NCI-H1105 treated with DMSO at 0.1 percent for 48 hours (cell line): ENCODE results near the gene PLA2G15.
A peak's percentile ranks its signal among the peaks of the same experiment; 100 is the strongest.

Source experiments
- DNase-seq: peaks from one replicate; lab custom pipeline; 2025; lab: John Stamatoyannopoulos, UW

The PLA2G15 gene, protein sequence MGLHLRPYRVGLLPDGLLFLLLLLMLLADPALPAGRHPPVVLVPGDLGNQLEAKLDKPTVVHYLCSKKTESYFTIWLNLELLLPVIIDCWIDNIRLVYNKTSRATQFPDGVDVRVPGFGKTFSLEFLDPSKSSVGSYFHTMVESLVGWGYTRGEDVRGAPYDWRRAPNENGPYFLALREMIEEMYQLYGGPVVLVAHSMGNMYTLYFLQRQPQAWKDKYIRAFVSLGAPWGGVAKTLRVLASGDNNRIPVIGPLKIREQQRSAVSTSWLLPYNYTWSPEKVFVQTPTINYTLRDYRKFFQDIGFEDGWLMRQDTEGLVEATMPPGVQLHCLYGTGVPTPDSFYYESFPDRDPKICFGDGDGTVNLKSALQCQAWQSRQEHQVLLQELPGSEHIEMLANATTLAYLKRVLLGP

DNA sequence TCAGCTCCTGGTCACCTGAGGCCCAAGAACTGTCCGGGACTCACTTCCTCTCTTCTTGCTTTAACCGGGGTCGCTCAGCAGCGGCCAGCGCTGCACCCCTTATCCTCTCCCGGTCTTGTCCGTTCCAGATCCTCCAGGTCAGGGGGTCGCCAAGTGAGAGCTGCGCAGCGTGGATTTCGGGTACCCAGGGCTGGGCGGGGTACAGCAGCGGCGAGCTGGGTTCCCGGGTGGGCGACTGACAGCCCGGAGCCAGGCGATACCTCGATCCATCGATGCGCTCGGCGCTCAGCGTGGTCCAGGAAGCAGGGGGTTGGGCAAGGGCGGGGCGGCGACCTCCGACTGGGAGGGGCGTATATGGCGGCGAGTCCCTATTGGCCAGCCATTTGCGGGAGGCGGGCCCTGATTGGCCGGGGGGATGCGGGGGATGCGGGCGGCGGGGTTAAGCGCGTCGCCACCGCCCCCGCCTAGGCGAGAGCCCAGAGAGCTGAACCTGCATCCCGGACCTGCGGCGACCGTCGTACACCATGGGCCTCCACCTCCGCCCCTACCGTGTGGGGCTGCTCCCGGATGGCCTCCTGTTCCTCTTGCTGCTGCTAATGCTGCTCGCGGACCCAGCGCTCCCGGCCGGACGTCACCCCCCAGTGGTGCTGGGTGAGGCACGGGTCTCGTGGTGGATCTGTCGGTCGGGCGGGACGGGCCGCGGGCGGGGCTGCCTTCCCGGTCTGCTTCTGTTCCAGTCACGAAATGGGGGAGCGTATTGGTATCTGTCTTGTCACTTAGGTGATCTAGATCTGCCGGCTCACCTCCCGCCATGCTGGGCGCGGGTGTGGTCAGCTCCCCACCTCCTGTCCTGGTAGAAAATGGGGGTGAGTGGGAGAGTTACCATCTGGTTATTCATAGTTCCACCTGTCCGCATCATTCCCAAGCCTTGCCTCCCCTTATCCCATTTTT, at the start of gene PLA2G15:
Gene PLA2G15 (plus strand): TSS at position 471 of the 951 bp plus-strand sequence. CDS start 54 bp downstream, at position 525.
- DNase-seq: peak; percentile 66

DNA sequence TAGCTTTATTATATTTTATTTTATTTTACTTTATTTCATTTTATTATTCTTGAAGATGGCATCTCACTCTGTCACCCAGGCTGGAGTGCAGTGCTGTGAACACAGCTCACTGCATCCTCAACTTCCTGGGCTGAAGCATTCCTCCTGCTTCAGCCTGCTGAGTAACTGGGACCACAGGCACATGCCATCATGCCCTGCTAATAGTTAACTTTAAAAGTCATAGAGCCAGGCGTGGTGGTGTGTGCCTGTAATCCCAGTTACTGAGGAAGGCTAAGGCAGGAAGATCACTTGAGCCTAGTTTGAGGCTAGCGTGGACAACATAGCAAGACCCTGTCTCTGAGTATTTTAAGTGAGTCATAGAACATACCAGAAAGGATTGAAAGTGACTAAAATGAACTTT, 47.9 kb upstream of the PLA2G15 start:
- DNase-seq: no peak

DNA sequence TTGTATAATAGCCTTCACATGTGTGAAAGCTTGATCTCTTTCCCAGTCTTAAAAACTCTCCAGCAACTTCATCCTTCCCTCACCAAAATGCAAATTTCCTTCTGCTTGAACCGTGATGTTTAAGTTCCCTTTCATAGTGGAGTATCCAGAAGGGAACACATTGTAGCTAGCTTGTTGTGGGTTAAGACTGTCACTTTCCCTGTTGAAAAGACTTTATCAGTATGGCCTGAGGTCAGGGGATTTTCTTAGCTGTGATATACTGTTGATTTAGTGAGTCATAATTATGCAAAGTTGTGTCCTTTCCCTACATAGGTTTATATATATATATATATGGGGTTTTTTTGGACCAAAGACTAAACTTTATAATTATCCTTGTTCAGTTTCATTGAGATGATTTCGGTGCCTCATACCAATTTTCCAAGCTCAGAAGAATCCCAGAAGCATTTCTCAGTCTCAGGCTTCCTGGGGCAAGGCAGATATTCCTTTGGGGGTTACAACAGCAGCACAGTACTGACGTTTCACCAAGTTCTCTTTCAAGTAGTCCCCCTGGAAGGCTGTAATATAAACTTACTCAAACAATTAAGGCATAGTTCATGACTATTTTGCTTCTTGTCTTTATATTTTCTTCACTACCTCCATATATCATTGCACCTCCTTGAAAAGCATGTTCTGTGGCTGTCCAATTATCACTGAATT, 44.9 kb upstream of the PLA2G15 start:
- DNase-seq: no peak

GRCh38 chr16:68202091-68202519, 43.1 kb upstream of the PLA2G15 start:
- DNase-seq: no peak

DNA sequence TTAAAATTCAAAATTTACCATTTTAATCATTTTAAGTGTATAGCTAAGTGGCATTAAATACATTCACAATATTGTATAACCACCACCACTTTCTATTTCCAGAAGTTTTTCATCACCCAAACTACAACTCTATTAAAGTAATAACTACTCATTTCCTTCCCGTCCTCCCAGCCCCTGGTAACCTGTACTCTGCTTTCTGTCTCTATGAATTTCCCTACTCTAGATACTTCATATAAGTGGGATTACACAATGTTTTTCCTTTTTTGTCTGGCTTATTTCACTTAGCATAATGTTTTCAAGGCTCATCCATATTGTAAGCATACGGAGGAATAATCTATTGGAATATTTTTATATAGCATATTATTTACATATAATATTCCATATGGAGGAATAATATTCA, 38.9 kb upstream of the PLA2G15 start:
- no peak for DNase-seq

- DNase-seq: no peak
Measured at GRCh38 chr16:68214726-68215125, 30.4 kb upstream of the PLA2G15 start.

DNA sequence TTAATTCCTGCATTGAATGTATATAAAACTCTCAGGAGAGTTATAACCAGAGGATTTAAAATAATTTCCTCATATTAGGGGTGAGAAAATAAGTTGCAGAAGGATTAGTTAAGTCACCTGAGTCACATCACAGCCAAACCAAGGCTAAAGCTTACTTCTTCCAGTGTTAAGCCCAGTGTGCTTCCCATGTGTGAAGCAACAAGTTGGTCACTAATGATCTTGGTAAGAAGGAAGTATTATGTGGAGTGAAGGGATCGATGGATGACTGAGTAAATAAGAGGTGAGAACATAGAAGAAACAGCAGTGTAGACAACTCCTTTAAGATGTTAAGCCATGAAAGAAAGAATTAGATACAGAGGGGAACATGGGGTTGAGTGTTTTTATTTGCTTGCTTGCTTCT, 29.9 kb upstream of the PLA2G15 start:
- DNase-seq: no peak

DNA sequence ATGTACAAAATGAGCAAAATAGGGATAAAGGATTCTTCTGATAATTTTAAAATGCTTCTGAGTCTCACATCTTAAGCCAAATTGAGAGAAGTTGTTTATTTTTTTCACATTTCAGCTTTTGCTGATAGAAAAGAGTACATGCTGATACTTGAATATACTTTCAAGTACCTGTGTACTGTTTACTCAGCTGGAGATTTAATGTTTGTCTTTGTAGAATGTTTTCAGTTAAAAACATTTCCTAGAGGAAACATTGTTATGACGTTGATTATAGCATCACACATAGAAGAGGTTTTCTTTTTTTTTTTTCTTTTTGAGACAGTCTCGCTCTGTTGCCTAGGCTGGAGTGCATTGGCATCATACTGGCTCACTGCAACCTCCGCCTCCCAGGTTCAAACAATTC, 28.9 kb upstream of the PLA2G15 start:
- no peak for DNase-seq

DNA sequence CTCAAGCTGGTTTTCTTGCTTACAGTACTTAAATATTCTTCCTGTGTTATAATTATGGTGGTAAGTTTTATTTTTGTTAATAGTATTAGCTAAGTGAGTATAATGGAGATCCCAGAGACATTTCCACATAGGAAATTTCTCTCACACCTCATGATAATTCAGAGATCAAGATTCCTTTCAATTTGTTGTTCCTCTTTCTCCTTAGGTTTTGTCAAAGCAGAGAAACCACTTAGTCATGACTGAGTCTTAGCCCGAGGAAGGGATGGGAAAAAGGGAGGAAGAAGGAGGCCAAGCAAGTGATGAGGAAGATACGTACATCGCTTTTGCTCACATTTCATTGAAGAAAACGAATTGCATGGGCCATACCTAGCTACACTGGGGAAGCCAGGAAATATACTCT, 27.7 kb upstream of the PLA2G15 start:
- no peak for DNase-seq

DNA sequence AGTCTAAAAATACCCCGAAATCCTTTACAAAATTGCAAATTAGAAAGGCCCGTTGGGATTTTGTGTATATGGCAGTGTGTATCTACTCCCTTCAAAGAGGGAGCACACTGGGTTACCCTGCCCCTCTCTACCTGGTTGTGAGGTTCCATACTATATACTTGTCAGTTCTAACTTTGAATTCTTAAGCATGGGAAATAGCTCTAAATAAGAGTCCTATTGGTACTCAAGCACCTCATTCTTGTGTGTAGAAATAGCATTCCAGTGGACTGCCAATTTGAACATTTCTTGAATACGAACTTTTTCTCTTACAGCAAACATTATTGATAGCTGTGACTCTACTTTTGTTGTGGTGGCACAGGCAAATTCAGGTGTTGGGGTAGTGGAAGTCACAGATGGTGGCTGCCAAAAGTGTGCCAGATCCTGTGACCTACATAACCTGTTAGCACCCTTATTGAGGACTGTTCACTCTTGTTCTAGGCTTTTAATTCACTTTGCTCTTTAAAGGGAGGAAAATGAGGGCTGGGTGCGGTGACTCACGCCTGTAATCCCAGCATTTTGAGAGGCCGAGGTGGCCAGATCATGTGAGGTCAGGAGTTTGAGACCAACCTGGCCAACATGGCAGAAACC, 25.3 kb upstream of the PLA2G15 start:
- no peak for DNase-seq

DNA sequence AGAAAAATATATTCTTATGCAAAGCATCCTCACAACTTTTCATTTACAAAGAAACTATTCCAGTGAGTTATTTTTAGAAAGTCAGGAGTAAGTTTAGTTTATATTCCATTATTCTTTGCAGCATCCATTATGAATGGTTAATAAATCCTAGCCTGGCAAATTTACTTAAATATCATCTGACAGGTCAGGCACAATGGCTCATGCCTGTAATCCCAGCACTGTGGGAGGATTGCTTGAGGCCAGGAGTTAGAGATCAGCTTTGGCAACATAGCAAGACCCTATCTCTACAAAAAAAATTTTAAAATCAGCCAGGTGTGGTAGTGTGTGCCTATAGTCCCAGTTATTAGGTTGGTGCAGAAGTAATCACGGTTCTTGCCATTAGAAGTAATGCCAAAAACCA, 22.1 kb upstream of the PLA2G15 start:
- no peak for DNase-seq

GRCh38 chr16:68226116-68226515, 19.1 kb upstream of the PLA2G15 start:
- DNase-seq: no peak

DNA sequence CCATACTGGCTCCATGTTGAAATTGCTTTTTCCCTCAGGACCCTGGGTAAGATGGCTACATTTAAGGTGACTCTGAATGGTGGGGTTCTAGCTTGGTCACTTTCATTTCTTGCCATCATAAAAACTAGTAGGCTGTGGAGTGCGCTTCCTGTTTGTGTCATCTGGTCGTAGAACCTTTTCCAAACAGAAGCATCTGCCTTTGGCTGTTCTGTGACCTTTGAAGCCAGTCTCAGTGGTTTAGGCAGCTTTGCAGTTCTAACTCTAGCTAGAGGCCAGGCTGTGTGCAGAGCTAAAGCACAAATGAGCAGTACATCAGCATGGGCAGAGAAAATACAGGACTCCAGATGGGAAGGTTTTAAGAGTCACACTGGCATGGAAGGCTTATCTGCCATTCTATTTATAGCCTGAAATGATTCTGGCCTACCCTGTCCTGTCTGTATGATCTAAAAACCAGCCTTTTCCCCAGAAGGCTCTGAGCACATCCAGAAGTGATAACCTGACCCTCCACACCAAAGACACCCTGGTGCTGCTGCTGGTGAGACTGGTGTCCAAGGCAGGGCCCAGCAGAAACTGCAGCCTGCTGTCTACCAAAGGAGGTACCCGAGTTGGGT, 17.9 kb upstream of the PLA2G15 start:
- DNase-seq: no peak

GRCh38 chr16:68227850-68228553, 17.2 kb upstream of the PLA2G15 start:
- DNase-seq: no peak

- DNase-seq: no peak
Measured at GRCh38 chr16:68228652-68229051, 16.5 kb upstream of the PLA2G15 start.

- DNase-seq: peak; percentile 28
Measured at GRCh38 chr16:68229431-68230175, 15.6 kb upstream of the PLA2G15 start.

DNA sequence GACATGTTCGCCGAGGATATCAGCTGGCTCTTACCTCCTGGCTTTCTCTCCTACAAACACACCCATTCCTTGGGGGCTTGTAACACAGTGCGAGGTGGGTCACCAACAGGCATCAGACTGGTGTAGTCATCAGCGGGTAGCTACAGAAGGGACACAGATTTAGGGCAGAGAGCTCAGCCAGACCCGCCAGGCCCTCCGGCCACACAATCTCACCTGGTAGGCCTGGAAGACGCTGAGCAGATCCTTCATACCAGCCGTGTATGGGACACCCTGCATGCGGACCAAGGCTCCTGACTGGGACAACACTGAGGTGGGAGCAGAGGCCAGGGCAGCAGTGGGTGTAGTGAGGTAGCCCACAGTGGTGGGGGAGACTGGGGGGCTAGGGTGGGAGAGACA, 15.0 kb upstream of the PLA2G15 start:
- DNase-seq: no peak

GRCh38 chr16:68230956-68231355, 14.2 kb upstream of the PLA2G15 start:
- no peak for DNase-seq

DNA sequence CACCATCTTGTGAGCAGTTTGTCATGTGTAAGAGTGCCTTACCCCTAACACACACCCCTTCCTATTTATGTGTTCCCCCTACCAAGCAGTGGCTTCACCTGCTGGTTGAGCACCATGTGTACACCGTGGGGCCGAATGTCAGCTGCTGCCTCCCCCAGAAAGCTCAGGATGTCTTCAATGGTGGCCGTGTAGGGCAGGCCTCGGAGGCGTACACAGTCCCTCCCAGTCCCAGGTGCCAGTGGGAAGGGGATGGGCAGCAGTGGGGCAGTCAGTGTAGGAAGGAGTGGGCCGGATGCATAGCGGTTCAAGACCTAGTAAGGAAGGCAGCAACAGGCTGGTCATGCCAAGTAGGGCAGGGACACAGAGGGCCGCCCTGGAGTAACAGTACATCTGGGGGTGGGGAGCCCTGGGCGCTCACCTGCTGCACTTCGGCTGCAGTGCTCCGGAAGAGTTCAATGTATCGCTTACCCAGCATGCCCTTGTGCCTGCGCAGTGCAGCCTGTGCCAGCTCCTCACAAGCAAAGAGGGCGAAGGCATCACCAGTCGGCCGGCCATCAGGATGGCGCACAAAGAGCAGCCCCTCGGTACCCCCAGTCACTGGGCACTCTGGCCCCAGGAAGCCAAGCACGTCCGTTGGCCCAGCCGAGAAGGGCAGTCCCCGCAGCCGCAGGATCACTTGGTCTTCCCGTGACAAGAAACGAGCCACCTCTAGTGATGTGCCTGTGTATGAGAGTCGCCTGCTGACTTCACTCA, 13.6 kb upstream of the PLA2G15 start:
- no peak for DNase-seq
